HG02588 (cell line): ENCODE measurements around the gene SELENOK.
"Not testable (repeated sequence)": the region's sequence is repeated elsewhere in the genome, so short reads cannot be mapped to it uniquely, and the experiment has no call there.

Experiments
- ATAC-seq: cut with Tn5 transposase; IDR thresholded peaks from one replicate; pipeline ENCODE4 v1.9.1; 2021; ENCODE audit warnings: mild to moderate bottlenecking, moderate library complexity; ENCODE audit not compliant: unreplicated experiment

SELENOK gene

DNA sequence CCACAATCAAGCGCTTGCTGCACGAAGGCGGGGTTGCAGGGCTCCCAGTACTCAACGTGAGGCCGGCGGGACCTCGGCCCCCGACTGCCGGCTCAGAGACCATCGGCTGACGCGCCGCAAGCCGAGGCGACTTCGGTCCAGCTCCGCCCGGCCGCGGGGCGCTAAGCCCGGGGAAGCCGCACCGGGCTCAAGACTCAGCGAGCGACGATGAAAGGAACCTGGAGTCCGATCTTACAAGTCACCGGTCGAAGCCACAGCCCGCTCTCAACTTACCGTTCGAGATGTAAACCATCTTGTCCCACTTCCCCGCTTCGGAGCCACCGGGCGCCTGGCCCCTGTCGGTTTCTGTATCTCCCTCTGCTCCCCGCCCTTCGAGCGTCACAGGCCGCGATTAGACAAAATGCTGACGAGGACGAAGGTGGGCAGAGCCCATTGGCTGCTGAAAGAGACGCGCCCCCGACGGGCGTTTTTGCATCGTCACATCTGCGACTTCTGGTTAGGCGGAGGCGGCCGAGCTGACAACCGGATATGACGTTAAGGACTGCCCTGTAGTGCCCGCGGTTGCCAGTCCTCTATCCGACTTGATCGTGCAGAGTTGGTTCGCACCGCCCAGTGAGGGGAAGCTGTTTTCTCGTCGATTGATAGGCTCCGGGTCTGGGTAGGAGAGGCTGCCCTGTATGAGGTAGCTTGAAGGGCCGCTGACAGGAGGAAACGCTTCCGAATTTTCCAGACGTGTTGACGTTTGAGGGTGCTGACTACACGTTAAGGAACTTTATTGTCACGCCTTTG lies at the start of gene SELENOK:
Gene SELENOK, minus strand, starts transcription at position 363 of the 789 bp plus-strand sequence.
- ATAC-seq = peak; percentile 95

DNA sequence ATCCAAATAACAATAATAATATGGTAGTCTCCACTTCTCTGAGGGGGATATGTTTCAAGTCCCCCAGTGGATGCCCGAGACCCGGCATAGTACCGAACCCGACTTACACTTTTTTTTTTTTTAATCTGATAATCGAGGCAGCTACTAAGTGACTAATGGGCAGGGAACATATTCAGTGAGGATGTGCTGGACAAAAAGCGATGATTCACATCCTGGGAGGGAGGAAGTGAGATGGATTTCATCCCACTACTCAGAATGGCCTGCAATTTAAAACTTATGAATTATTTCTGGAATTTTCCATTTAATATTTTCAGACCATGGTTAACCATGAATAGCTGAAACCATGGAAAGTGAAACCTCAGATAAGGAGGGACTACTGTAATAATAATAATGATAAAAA lies 49.5 kb upstream of the SELENOK start:
- ATAC-seq = no peak

- ATAC-seq = no peak
These were observed 49.0 kb upstream of the SELENOK start for GRCh38 chr3:53940623-53941022.

DNA sequence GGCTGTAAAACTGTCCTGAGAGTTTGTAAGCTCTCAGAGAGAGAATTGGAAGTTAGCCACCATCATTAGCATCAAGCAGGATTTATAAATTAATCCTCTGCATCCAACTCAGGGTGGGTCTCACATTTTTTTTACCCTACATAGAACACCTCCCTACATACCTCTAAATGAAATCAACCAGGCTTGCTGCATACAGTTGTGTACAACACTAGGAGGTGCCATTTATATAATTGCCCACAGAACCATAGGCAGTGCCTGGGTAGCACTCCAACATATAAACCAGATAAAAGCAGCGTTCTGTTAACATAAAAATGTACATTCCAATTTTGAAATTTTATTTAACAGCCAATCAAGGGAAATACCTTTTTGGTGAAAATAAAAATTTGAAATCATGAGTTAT lies 48.2 kb upstream of the SELENOK start:
- no peak for ATAC-seq

DNA sequence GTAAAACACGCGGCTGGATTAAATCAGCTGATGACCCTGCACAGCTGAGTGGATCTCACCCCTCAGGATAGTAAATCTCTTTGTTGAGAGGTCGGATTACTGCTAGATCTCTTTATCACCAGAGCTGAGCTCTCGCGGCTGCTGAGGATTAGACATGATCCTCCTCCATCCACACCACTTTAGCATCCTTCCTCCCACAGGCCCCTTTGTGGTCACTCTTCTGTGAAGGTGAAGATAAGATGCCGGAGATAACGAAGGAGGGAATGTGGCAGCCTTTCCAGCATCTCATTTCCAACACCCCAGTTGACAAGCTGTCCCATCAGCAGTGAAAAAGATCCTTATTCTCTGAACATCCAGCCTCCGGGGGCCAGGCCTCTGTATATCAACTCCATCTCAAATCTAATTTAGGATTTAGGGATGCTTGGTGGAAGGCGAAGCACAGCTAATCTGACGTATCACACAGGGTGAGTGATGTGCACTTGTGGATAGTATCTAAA lies 47.5 kb upstream of the SELENOK start:
- ATAC-seq = no peak

- ATAC-seq = no peak
These were observed 47.0 kb upstream of the SELENOK start for GRCh38 chr3:53938645-53939044.

GRCh38 chr3:53936347-53936746 lies 44.7 kb upstream of the SELENOK start:
- no peak for ATAC-seq

DNA sequence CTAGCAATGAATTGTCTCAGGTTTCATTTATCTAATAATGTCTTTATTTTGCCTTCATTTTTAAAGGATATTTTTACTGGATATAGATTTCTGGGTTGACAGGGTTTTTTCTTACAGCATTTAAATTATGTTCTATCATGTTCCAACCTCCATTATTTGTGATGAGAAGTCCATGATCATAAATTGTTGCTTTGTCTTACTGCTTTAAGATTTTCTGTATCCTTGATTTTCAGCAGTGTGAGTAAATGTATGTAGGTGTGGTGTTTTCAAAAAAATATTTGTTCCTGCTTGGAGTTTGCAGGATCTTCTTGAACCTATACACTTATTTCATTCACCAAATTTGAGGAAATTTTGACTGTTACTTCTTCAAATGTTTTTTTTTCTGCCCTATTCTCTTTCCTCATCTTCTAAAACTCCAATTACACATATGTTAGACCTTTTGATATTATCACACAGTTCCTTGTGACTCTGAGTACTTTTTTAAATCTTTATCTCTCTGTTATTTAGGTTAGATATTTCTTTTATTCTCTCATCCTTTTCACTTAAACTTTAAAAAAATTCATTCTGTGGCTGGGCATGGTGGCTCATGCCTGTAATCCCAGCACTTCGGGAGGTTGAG lies 43.7 kb upstream of the SELENOK start:
- ATAC-seq = no peak

DNA sequence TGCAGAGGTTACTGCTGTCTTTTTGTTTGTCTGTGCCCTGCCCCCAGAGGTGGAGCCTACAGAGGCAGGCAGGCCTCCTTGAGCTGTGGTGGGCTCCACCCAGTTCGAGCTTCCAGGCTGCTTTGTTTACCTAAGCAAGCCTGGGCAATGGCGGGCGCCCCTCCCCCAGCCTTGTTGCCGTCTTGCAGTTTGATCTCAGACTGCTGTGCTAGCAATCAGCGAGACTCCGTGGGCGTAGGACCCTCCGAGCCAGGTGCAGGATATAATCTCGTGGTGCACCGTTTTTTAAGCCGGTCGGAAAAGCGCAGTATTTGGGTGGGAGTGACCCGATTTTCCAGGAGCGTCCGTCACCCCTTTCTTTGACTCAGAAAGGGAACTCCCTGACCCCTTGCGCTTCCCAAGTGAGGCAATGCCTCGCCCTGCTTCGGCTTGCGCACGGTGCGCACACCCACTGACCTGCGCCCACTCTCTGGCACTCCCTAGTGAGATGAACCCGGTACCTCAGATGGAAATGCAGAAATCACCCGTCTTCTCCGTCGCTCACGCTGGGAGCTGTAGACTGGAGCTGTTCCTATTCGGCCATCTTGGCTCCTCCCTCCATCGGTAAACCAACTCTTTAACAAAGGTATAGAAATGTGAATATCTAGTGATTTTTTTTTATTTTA lies 35.7 kb upstream of the SELENOK start:
- ATAC-seq = not testable (repeated sequence)

GRCh38 chr3:53921296-53921695 lies 29.6 kb upstream of the SELENOK start:
- ATAC-seq = no peak

- ATAC-seq = no peak
These were observed 28.1 kb upstream of the SELENOK start for GRCh38 chr3:53919741-53920140.

DNA sequence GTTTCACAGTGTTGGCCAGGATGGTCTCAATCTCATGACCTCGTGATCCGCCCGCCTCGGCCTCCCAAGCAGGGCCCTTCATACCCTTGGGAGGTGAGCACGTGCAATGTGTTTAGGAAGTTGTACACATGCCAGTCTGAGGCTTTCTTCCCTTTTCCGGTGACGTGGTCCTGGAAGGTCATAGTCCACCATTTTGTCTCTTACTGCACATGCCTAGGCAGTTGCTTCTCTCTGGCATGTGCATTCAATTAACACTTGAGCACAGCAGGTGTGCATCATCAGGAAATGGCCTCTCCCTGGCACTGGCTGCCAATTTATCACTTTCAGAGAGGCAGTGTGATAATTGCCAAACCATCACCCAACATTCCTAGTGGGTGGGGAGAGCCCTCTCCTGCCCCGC lies 21.7 kb upstream of the SELENOK start:
- no peak for ATAC-seq

GRCh38 chr3:53902711-53903110 lies 11.1 kb upstream of the SELENOK start:
- no peak for ATAC-seq

DNA sequence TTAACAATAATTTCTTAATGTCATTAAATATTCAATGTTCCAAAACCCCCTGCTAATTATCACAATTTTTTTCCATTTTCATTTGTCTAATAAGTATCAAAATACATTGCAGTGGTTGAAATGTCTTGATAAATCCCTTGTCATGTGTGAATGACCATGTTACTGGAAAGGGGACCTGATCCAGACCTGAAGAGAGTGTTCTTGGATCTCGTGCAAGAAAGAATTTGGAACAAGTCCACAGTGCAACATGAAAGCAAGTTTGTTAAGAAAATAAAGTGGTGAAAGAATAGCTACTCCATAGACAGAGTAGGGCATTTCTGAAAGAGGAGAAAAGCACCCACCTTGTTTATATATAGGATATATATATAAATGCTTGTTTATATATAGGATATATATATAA lies 10.4 kb upstream of the SELENOK start:
- ATAC-seq = no peak

DNA sequence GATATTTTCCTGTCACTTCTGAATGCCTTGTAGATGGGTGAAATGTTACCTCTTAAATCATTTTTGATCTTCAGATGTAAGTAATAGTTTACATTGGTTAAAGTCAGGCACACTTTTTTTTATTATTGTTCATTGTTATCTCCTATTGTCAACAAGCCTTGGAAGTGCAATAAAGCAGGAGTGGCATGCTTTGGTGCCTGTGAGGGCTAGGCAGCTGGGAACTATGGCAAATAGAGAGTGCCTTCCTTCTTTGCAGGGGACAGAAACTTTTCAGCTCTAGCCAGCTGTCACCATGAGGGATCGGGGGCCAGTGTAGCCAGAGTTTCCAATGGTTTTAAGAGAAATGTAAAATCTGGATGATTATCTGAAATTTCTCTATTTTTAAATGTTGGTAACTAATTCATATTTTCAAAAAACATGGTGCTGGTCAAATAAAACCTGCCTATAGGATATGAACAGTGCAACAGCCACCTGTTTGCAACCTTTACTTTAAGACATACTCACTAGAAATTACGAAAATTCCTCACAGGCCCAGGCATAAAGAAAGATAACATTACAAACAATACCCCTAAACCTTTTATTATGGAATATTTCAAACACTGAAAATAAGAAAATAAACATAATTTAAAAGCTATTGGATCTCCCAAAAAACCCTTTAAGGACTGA lies 9.1 kb upstream of the SELENOK start:
- no peak for ATAC-seq

- no peak for ATAC-seq
These were observed 8.1 kb upstream of the SELENOK start for GRCh38 chr3:53899750-53900149.

DNA sequence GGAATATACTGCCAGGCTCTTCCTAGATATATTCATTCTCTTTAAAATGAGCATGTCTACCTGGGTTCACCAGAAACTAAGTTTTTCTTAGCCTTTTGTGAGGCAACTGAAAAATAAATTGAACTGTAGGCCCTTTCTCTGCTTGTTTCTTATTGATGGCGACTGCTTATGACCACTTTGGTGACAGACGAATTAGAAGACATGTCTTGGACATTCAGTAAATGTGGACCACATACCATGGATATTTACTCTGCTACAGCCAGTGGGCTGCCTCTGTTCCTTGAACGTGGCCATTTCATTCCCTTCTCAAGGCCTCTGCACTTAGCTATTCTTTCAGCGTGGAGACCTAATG lies 603 bp upstream of the SELENOK start:
- no peak for ATAC-seq

DNA sequence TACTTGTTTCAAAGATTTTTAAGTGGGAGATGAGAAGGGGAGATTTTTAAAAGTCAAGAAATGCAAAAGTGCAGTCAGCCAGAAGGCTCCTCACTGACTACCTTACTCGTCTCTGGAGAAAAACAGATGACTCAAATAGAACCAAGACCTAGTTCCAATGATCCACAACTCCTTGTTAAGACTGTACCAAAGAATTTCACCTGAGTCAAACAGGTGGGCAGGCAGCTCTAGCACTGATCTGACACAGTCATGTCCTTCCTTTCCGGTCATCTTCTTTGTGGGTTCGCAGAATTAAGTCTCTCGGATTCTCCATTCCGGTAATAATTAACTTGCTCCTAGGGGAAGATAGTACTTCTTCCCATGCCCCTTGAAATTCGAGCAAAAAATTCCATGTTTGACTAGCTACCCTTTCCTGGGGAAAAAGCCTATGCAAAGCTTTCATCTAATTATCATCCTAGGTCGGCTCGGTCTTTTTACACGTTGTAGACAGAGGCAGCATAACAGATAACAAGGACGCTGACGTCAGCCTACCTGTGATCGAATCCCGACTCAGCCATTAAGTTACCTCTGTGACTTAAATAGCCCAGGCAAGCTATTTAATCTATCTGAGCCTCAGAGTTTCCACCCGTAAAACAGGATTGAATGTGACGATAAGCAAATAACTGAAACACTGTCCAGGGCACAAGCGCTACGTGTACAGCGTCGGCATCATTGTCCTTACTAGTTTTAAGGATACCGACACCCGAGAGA lies 758 bp downstream of the SELENOK start:
- ATAC-seq = no peak

DNA sequence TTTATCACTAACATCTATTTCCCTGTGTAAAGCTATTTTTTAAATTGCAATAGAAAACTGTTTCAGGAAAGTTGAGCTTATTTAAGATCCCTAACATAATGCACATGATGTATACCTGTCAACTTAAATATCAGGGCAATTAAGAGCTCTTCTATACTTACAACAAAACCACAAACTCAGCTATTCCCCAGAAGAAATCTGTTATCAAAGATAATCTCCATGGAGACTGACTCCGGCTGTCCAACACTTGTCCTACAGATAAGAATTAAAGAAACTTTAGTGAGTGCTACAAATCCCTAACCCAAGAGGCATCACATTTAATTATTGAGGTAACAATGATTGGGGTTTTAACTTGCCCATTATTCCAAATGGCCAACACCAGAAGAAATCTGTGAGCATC lies 3.4 kb downstream of the SELENOK start:
- no peak for ATAC-seq

DNA sequence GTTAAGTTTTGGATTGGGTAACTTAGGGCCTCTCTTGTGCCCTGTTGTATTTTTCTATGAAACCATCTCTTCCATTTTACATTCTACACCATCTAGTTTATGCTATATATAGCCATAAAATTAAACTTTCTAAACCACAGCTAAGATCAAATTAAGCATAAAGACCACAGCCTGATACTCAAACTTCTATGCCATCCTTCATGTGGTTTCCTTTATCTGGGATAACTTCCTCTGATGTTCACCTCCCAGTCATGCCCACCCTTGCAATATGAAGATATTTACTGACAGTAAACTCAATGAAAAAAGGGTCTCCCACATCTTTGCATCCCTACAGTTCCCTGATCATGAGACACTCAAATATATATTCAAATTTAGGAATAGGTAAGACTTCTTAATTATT lies 4.2 kb downstream of the SELENOK start:
- ATAC-seq = no peak

DNA sequence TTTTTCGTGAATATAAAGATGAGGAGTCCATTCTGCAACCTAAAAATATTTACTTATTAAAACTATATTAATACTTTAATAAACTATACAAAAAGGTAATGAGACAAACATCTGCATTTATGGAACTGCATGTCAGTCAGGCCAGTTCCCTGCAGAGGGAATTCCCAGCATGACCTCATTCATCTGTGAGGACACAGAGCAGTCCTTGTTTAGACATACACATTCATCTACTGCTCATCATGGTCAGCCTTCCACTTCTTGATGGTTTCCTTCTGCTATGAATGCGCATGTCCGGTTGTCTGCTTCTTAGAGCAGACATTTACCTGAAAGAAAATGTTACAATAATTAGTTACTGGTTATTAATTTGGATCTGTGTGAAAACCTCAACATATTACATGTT lies 6.4 kb downstream of the SELENOK start:
- no peak for ATAC-seq
